ENCODE results near the gene UBE2H. TPM values are rescaled to one million over a fixed set of nuclear protein-coding genes. Genes with fewer than 3 reads are reported as not detected.
"Not testable (repeated sequence)": the region's sequence is repeated elsewhere in the genome, so short reads cannot be mapped to it uniquely, and the experiment has no call there.

UBE2H gene
- total RNA-seq, 1 donor from 2014 or later, result 114 TPM

DNA sequence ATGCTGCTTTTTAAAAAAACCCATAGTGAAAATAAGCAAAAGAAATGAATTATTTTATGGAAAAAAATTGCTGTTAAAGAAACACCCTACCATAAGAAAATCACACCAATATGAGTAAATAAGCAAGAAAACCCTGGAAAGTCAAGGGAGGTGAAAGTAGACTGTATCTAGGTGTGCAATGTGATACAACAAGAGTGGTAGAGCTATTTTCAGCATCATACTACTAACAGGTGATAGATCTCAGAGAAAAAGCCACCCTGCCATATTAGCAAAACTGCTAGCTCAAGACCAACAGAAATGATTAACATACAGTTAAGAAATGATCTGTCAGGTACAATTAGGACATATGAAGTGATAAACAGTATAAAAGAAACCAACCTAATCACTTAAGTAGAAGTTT is 54.8 kb downstream of the UBE2H start:
- Mint-ChIP-seq H3K9me3 (no peaks in the 10 kb centered on the region), H3K4me3 (no peak overlapping the region), H3K27me3 (ENCODE audit: insufficient read depth, low read depth) (peaks cover 7% of the 10 kb centered on the region), H3K27ac (no peak overlapping the region), H3K36me3 (peaks cover 10% of the 10 kb centered on the region), H3K4me1 (peaks cover 5% of the 10 kb centered on the region)
- peaks cover 96% of the 10 kb centered on the region for H3K79me2 ChIP-seq (ENCODE audit: low read depth)
- no peak overlapping the region for H2AFZ ChIP-seq (replicated peaks)
- no peak for DNase-seq (ENCODE audit: low spot score)
- H3K27me3 ChIP-seq, result no peaks in the 10 kb centered on the region
- no peak overlapping the region for H3K4me2 ChIP-seq
- no peak overlapping the region for H3K27ac ChIP-seq
- H3K9ac ChIP-seq, result no peak overlapping the region
- no peaks in the 10 kb centered on the region for H3K4me1 ChIP-seq
- no peak overlapping the region for H3K4me3 ChIP-seq
- H4K20me1 ChIP-seq (ENCODE audit: low read depth), result peaks cover 90% of the 10 kb centered on the region
- H3K9me3 ChIP-seq (ENCODE audit: low read depth), result no peaks in the 10 kb centered on the region
- no peaks in the 10 kb centered on the region for H3K36me3 ChIP-seq
- H3F3A ChIP-seq (ENCODE audit: low read depth), result no peaks in the 10 kb centered on the region
- TF ChIP-seq EZH2 (IDR thresholded peaks at IDR 0.05) (no peak), EZH2phosphoT487 (IDR thresholded peaks at IDR 0.05) (no peak)
- TF ChIP-seq, protein P1, sequence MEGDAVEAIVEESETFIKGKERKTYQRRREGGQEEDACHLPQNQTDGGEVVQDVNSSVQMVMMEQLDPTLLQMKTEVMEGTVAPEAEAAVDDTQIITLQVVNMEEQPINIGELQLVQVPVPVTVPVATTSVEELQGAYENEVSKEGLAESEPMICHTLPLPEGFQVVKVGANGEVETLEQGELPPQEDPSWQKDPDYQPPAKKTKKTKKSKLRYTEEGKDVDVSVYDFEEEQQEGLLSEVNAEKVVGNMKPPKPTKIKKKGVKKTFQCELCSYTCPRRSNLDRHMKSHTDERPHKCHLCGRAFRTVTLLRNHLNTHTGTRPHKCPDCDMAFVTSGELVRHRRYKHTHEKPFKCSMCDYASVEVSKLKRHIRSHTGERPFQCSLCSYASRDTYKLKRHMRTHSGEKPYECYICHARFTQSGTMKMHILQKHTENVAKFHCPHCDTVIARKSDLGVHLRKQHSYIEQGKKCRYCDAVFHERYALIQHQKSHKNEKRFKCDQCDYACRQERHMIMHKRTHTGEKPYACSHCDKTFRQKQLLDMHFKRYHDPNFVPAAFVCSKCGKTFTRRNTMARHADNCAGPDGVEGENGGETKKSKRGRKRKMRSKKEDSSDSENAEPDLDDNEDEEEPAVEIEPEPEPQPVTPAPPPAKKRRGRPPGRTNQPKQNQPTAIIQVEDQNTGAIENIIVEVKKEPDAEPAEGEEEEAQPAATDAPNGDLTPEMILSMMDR (IDR thresholded peaks at IDR 0.05), result no peak

DNA sequence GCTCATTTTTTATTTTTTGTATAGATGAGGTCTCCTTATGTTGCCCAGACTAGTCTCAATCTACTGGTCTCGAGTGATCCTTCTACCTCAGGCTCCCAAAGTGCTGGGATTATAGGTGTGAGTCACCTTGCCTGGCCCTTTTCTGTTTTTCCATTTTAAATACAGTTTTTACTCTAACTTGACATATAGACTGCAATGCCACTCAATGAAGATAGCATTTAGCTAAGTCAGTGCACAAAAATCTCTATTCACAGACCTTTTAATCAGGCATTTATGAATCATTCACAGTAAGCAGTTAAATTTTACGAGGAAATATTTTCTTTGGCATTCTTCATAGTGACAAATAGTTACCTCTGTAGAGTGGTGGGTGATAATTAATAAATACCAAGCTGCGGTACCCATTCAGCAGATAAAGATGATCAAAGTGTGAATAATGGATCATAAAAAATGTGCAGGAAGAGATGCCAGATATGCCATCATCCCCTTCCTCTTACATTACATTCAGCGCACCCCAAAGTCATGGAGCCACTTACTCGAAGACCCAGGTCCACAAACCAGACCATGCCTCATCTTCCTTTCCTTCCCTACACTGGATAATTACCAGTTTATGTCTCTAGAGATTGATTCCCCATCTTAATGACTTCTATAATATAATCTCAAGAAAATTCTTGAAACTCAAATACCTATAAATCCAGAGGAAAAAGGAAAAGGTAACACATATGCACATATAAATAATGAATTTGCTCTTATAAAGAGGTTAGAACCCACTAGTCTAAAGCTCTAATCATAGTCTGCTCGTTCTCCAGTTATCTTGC is 56.0 kb downstream of the UBE2H start:
- no peaks in the 10 kb centered on the region for H3K27me3 ChIP-seq
- DNase-seq (ENCODE audit: low spot score), result no peak
- no peaks in the 10 kb centered on the region for H3K4me1 ChIP-seq
- H3K4me3 ChIP-seq, result no peak overlapping the region
- H3K9me3 ChIP-seq (ENCODE audit: low read depth), result no peaks in the 10 kb centered on the region
- H3K9me3 Mint-ChIP-seq, result no peaks in the 10 kb centered on the region
- H3K27ac Mint-ChIP-seq, result no peak overlapping the region
- H3K4me1 Mint-ChIP-seq, result peaks cover 5% of the 10 kb centered on the region
- peaks cover 96% of the 10 kb centered on the region for H3K79me2 ChIP-seq (ENCODE audit: low read depth)
- H3K36me3 ChIP-seq, result no peaks in the 10 kb centered on the region
- no peak overlapping the region for H3K9ac ChIP-seq
- no peak overlapping the region for H2AFZ ChIP-seq (replicated peaks)
- peaks cover 10% of the 10 kb centered on the region for H3K36me3 Mint-ChIP-seq
- H3F3A ChIP-seq (ENCODE audit: low read depth), result no peaks in the 10 kb centered on the region
- H3K27me3 Mint-ChIP-seq (ENCODE audit: insufficient read depth, low read depth), result peaks cover 10% of the 10 kb centered on the region
- TF ChIP-seq EZH2phosphoT487 (IDR thresholded peaks at IDR 0.05), result no peak
- TF ChIP-seq EZH2 (IDR thresholded peaks at IDR 0.05), result no peak
- H3K4me3 Mint-ChIP-seq, result no peak overlapping the region
- H4K20me1 ChIP-seq (ENCODE audit: low read depth), result peaks cover 83% of the 10 kb centered on the region
- no peak overlapping the region for H3K4me2 ChIP-seq
- no peak overlapping the region for H3K27ac ChIP-seq

DNA sequence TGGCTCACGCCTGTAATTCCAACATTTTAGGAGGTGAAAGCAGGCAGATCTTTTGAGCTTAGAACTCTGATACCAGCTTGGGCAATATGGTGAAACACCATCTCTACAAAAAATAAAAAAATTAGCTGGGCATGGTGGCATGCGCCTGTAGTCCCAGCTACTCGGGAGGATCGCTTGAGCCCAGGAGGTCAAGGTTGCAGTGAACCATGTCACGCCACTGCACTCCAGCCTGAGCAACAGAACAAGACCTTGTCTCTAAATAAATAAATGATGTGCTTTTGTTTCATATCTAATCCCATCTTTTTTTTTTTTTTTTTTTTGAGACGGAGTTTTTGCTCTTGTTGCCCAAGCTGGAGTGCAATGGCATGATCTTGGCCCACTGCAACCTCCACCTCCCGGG is 58.6 kb downstream of the UBE2H start:
- not testable (repeated sequence) for H3K4me3 Mint-ChIP-seq; H3K27ac ChIP-seq; H3K4me3 ChIP-seq; H2AFZ ChIP-seq (replicated peaks); DNase-seq (ENCODE audit: low spot score); H3K27ac Mint-ChIP-seq; H3K36me3 ChIP-seq; H3K9ac ChIP-seq; H3K27me3 ChIP-seq; H3K4me1 ChIP-seq; H3F3A ChIP-seq (ENCODE audit: low read depth); H3K36me3 Mint-ChIP-seq; H3K4me1 Mint-ChIP-seq; H3K4me2 ChIP-seq; H3K9me3 Mint-ChIP-seq; H3K9me3 ChIP-seq (ENCODE audit: low read depth); H3K27me3 Mint-ChIP-seq (ENCODE audit: insufficient read depth, low read depth)
- peaks cover 98% of the 10 kb centered on the region for H3K79me2 ChIP-seq (ENCODE audit: low read depth)
- H4K20me1 ChIP-seq (ENCODE audit: low read depth), result peaks cover 80% of the 10 kb centered on the region

DNA sequence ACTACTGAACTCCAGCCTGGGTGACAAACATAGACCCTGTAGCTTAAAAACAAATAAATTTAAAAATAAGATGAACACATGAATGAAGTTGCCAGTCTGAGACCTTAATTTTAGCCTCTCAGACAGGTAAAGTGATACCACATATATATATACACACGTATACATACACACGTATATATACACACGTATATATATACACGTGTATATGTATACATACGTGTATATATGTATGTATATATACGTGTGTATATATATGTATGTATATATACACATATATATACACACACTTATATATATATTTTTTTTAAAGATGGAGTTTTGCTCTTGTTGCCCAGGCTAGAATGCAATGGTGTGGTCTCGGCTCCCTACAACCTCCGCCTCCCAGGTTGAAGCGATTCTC is 62.7 kb downstream of the UBE2H start:
- TF ChIP-seq EZH2phosphoT487 (IDR thresholded peaks at IDR 0.05) (no peak), EZH2 (IDR thresholded peaks at IDR 0.05) (no peak)
- TF ChIP-seq, protein P1 (IDR thresholded peaks at IDR 0.05), result no peak
- H3K4me1 ChIP-seq, result no peaks in the 10 kb centered on the region
- H3K27ac ChIP-seq, result no peak overlapping the region
- peaks cover 2% of the 10 kb centered on the region for H3F3A ChIP-seq (ENCODE audit: low read depth)
- no peak overlapping the region for H3K4me3 ChIP-seq
- Mint-ChIP-seq H3K27ac (no peak overlapping the region), H3K9me3 (no peaks in the 10 kb centered on the region), H3K36me3 (peaks cover 10% of the 10 kb centered on the region), H3K27me3 (ENCODE audit: insufficient read depth, low read depth) (peaks cover 3% of the 10 kb centered on the region), H3K4me1 (peaks cover 2% of the 10 kb centered on the region), H3K4me3 (no peak overlapping the region)
- H4K20me1 ChIP-seq (ENCODE audit: low read depth), result peaks cover 78% of the 10 kb centered on the region
- no peaks in the 10 kb centered on the region for H3K9me3 ChIP-seq (ENCODE audit: low read depth)
- H3K27me3 ChIP-seq, result no peaks in the 10 kb centered on the region
- H3K9ac ChIP-seq, result no peak overlapping the region
- no peak for DNase-seq (ENCODE audit: low spot score)
- no peak overlapping the region for H2AFZ ChIP-seq (replicated peaks)
- H3K4me2 ChIP-seq, result no peak overlapping the region
- no peaks in the 10 kb centered on the region for H3K36me3 ChIP-seq
- peaks cover 90% of the 10 kb centered on the region for H3K79me2 ChIP-seq (ENCODE audit: low read depth)

All from neural progenitor cell (in vitro differentiated cells).